ENCODE measurements around the gene COBL.

GRCh38 chr7:51067258-51067657, 249.4 kb downstream of the COBL start:
- TF ChIP-seq EZH2 (IDR thresholded peaks at IDR 0.05; ENCODE audit: insufficient read depth, poor library complexity, severe bottlenecking), result no peak
- TF ChIP-seq EZH2phosphoT487 (IDR thresholded peaks at IDR 0.05; ENCODE audit: insufficient read depth, low read depth), result no peak

Measured in GM23248 (cell line).